ENCODE results near the gene GRPEL1.

The GRPEL1 gene

DNA sequence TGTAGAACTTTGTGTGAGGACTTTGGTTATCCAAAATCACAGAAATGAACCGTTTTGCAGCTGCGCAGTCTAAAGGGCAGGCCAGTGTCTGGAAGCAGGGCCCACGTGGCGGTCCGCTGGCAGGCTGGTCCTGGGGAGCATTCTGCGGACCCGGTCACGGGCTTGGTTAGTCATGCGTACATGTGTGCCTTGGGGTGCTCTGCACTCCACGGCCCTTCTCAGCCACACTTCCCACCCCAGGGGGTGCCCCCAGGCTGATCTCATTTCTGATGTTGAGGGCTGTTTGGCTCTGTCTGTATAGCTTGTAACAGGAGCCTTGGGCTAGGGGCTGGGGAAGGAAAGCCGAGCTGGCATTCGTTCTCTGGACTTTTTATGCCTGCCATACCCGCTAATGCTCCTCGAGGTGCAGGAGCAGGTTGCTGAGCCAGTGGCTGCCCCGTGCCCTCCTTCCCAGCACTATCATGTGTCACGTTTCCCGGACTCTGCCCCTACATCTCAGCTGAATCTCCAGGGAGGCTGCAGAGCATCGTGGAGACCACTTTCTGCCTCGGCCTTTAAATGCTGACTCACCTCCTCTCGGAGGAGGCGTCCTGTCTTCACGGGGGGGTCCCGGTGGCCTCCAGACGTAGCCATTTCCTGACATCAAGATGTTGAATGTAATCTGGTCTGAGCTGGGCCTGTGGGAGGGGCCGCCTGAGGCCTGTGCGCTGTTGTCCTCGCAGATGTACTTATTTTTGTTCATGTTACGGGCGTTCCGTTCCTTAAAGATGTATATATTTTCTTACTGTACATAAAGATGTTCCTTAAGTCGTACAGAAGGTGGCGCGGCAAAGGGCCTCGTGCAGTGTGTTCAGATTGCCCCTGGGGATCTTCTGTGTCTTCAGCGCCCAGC lies 36.1 kb downstream of the GRPEL1 start:
- no peak overlapping the region for H3K9ac ChIP-seq (ENCODE audit: low read depth, low read length)
- H3K9me3 ChIP-seq (ENCODE audit: control insufficient read depth, insufficient read depth, low read length), result no peaks in the 10 kb centered on the region
- no peaks in the 10 kb centered on the region for H3K27me3 ChIP-seq (ENCODE audit: control insufficient read depth, insufficient read depth, low read length)
- H3K27ac ChIP-seq (ENCODE audit: low read depth, low read length), result no peak overlapping the region
- H3K4me1 ChIP-seq (ENCODE audit: control insufficient read depth, insufficient read depth, low read length), result no peaks in the 10 kb centered on the region
- H3K4me3 ChIP-seq (ENCODE audit: low read depth, low read length), result no peak overlapping the region
- H3K36me3 ChIP-seq (ENCODE audit: control insufficient read depth, insufficient read depth, low read length), result peaks cover 49% of the 10 kb centered on the region

DNA sequence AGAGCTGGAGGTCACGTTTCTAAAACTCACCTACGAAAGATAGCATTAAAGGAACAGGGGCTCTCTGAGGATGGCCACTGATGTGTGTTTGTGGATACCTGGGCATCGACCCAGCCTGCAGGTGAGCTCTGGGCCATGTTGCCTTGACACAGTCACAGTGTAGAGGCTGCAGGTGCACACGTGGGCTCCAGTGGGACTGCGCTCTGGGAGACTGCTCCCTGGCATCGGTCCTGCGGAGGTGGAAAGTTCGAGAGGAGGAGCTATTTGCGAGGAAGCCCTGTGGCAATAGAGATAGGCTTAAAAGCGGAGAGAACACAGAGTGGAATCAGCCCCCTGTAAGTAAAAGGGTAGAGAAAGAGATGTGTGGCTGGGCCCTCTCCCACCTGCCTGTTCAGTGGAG lies 37.0 kb downstream of the GRPEL1 start:
- Histone ChIP-seq H3K27me3 (ENCODE audit: control insufficient read depth, insufficient read depth, low read length) (no peaks in the 10 kb centered on the region), H3K27ac (ENCODE audit: low read depth, low read length) (no peak overlapping the region), H3K4me3 (ENCODE audit: low read depth, low read length) (no peak overlapping the region), H3K36me3 (ENCODE audit: control insufficient read depth, insufficient read depth, low read length) (peaks cover 50% of the 10 kb centered on the region), H3K9me3 (ENCODE audit: control insufficient read depth, insufficient read depth, low read length) (no peaks in the 10 kb centered on the region), H3K4me1 (ENCODE audit: control insufficient read depth, insufficient read depth, low read length) (no peaks in the 10 kb centered on the region), H3K9ac (ENCODE audit: low read depth, low read length) (no peak overlapping the region)

DNA sequence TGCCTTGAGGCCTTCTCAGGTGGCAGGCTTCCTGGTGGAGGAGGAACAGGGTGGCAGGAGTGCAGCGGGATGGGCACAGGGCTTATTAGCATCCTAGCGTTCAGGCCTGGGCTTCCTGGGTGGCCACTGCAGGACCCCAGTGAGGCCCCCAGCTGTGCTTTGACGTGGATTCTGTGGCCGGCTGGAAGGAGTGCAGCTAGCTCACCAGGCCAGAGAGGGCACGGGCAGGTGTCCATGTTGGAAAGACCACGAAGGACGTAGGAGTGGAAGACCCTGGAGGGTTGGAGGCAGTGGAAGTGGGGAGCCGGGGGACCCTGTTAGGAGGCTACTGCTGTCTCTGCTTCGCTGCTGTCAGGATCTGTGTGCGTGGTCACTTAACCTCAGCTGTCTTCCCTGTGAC lies 37.9 kb downstream of the GRPEL1 start:
- H3K4me3 ChIP-seq (ENCODE audit: low read depth, low read length), result no peak overlapping the region
- no peaks in the 10 kb centered on the region for H3K4me1 ChIP-seq (ENCODE audit: control insufficient read depth, insufficient read depth, low read length)
- no peak overlapping the region for H3K9ac ChIP-seq (ENCODE audit: low read depth, low read length)
- H3K27ac ChIP-seq (ENCODE audit: low read depth, low read length), result no peak overlapping the region
- no peaks in the 10 kb centered on the region for H3K27me3 ChIP-seq (ENCODE audit: control insufficient read depth, insufficient read depth, low read length)
- peaks cover 59% of the 10 kb centered on the region for H3K36me3 ChIP-seq (ENCODE audit: control insufficient read depth, insufficient read depth, low read length)
- H3K9me3 ChIP-seq (ENCODE audit: control insufficient read depth, insufficient read depth, low read length), result no peaks in the 10 kb centered on the region

DNA sequence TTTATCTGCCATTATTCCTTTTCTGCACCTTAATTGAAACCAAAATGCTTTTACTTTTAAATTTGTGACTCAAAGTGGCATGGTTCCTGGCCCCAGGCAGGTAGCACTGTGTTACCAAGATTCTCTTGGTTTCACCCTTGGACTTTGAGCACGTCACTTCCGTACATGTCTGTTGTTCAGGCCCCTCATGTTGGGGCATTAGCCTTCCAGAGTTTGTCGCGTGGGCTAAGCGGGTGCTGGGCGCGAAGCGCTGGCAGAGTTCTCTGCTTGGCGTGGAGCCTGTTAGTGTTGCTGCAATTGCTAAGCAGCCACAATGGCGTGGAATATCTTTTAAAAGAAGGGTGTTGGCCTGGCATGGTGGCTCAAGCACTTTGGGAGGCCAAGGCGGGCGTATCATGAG lies 38.7 kb downstream of the GRPEL1 start:
- no peaks in the 10 kb centered on the region for H3K27me3 ChIP-seq (ENCODE audit: control insufficient read depth, insufficient read depth, low read length)
- no peak overlapping the region for H3K9ac ChIP-seq (ENCODE audit: low read depth, low read length)
- H3K9me3 ChIP-seq (ENCODE audit: control insufficient read depth, insufficient read depth, low read length), result no peaks in the 10 kb centered on the region
- H3K4me3 ChIP-seq (ENCODE audit: low read depth, low read length), result no peak overlapping the region
- H3K36me3 ChIP-seq (ENCODE audit: control insufficient read depth, insufficient read depth, low read length), result peaks cover 64% of the 10 kb centered on the region
- H3K4me1 ChIP-seq (ENCODE audit: control insufficient read depth, insufficient read depth, low read length), result no peaks in the 10 kb centered on the region
- no peak overlapping the region for H3K27ac ChIP-seq (ENCODE audit: low read depth, low read length)

DNA sequence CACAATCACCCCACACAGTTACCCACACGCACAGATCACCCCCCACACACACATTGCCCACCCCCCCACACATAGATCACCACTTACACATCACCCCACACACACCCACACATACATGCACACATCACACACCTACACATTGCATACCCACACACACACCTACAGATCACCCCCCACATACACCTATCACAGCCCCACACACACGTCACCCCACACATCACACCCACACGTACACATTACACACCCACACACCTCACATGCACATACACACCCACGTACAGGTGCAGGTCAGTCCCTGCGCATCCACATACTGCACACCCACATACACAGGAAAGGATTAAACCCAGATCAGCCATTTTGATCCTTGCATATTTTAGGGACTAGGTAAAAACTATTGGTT lies 40.0 kb downstream of the GRPEL1 start:
- Histone ChIP-seq H3K27ac (ENCODE audit: low read depth, low read length) (no peak overlapping the region), H3K4me3 (ENCODE audit: low read depth, low read length) (no peak overlapping the region), H3K27me3 (ENCODE audit: control insufficient read depth, insufficient read depth, low read length) (no peaks in the 10 kb centered on the region), H3K9me3 (ENCODE audit: control insufficient read depth, insufficient read depth, low read length) (no peaks in the 10 kb centered on the region), H3K4me1 (ENCODE audit: control insufficient read depth, insufficient read depth, low read length) (no peaks in the 10 kb centered on the region), H3K9ac (ENCODE audit: low read depth, low read length) (no peak overlapping the region), H3K36me3 (ENCODE audit: control insufficient read depth, insufficient read depth, low read length) (peaks cover 69% of the 10 kb centered on the region)

DNA sequence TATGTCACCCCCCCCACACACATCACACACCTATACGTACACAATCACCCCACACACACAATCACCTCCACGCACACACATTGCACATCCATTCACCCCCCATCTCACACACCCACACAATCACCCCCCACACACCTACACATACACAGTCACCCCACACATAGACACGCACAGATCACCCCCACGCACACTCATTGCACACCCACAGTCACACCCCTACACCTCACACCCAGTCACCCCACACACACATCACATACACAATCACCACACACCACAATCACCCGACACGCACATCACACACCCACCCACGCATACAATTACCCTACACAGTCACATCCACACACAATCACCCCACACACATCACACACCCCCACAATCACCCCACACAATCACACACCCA lies 40.6 kb downstream of the GRPEL1 start:
- Histone ChIP-seq H3K27ac (ENCODE audit: low read depth, low read length) (no peak overlapping the region), H3K27me3 (ENCODE audit: control insufficient read depth, insufficient read depth, low read length) (no peaks in the 10 kb centered on the region), H3K9me3 (ENCODE audit: control insufficient read depth, insufficient read depth, low read length) (no peaks in the 10 kb centered on the region), H3K36me3 (ENCODE audit: control insufficient read depth, insufficient read depth, low read length) (peaks cover 67% of the 10 kb centered on the region), H3K4me3 (ENCODE audit: low read depth, low read length) (no peak overlapping the region), H3K9ac (ENCODE audit: low read depth, low read length) (no peak overlapping the region), H3K4me1 (ENCODE audit: control insufficient read depth, insufficient read depth, low read length) (no peaks in the 10 kb centered on the region)

DNA sequence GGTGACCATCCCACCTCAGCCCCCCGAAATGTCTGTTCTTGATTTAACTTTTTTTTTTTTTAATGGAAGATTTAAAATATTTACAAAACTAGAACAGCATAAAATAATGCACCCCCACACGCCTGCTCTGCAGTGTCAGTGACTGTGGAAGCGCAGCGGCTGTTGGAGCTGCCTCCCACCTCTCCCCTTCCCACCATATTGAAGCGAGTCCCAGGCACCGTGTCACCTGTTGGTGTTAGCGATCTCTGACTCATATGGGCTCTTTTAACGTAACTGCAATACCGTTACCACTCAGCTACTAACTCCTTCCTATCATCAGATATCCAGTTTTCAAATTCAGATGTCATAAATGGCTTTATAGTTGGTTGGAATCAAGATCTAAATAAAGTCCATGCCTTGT lies 41.8 kb downstream of the GRPEL1 start:
- Histone ChIP-seq H3K9me3 (ENCODE audit: control insufficient read depth, insufficient read depth, low read length) (no peaks in the 10 kb centered on the region), H3K36me3 (ENCODE audit: control insufficient read depth, insufficient read depth, low read length) (peaks cover 60% of the 10 kb centered on the region), H3K4me3 (ENCODE audit: low read depth, low read length) (no peak overlapping the region), H3K4me1 (ENCODE audit: control insufficient read depth, insufficient read depth, low read length) (no peaks in the 10 kb centered on the region), H3K9ac (ENCODE audit: low read depth, low read length) (no peak overlapping the region), H3K27me3 (ENCODE audit: control insufficient read depth, insufficient read depth, low read length) (no peaks in the 10 kb centered on the region), H3K27ac (ENCODE audit: low read depth, low read length) (no peak overlapping the region)

DNA sequence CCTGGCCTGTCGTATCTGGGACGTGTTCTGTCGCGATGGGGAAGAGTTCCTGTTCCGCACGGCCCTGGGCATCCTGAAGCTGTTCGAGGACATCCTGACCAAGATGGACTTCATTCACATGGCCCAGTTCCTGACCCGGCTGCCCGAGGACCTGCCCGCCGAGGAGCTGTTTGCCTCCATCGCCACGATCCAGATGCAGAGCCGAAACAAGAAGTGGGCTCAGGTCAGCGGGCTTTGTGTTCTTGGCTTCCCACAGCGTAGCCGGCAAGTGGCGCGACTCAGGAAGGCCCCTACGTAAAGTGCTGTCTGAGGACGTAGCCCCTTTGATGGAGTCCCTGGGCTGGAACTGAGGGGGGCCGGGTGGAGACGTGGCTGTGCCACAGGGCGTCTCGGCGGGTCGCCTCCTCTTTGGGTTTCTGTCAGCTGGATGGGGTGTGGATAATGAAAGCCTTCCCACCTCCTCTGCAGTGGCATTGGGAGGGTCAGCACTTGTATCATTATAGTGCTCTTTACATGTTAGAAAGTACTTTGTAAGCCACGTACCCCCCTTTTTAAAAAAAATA lies 42.7 kb downstream of the GRPEL1 start:
- Histone ChIP-seq H3K9me3 (ENCODE audit: control insufficient read depth, insufficient read depth, low read length) (no peaks in the 10 kb centered on the region), H3K4me3 (ENCODE audit: low read depth, low read length) (no peak overlapping the region), H3K9ac (ENCODE audit: low read depth, low read length) (no peak overlapping the region), H3K4me1 (ENCODE audit: control insufficient read depth, insufficient read depth, low read length) (no peaks in the 10 kb centered on the region), H3K27ac (ENCODE audit: low read depth, low read length) (no peak overlapping the region), H3K27me3 (ENCODE audit: control insufficient read depth, insufficient read depth, low read length) (no peaks in the 10 kb centered on the region), H3K36me3 (ENCODE audit: control insufficient read depth, insufficient read depth, low read length) (peaks cover 56% of the 10 kb centered on the region)

DNA sequence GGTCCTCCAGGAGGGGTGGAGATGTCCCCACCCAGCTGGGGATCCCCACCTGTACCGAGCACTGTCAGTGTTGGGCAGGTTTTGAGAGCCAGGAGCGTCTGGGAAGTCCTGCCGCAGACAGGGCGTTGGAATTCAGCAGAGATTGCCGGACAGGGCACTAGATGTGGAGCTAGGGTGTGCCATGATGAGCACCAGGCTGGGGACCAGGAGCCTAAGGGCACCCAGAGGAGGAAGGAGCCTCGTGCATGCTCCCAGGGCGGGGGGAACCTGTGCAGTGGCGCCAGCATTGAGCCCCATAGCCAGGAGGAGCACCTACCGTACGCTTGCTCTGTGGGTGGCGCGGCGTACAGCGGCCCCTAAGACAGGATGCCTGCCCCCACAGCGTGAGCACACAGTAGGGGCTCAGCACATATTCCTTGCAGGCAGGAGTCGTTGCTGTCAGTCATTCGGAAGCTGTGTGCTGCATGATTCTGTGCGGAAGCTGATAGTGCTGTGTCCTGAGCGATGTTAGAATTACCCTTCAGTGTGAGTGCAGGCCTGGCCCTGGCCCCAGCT lies 43.5 kb downstream of the GRPEL1 start:
- H3K9me3 ChIP-seq (ENCODE audit: control insufficient read depth, insufficient read depth, low read length), result no peaks in the 10 kb centered on the region
- H3K27me3 ChIP-seq (ENCODE audit: control insufficient read depth, insufficient read depth, low read length), result no peaks in the 10 kb centered on the region
- H3K27ac ChIP-seq (ENCODE audit: low read depth, low read length), result no peak overlapping the region
- H3K4me3 ChIP-seq (ENCODE audit: low read depth, low read length), result no peak overlapping the region
- no peaks in the 10 kb centered on the region for H3K4me1 ChIP-seq (ENCODE audit: control insufficient read depth, insufficient read depth, low read length)
- peaks cover 50% of the 10 kb centered on the region for H3K36me3 ChIP-seq (ENCODE audit: control insufficient read depth, insufficient read depth, low read length)
- H3K9ac ChIP-seq (ENCODE audit: low read depth, low read length), result no peak overlapping the region

DNA sequence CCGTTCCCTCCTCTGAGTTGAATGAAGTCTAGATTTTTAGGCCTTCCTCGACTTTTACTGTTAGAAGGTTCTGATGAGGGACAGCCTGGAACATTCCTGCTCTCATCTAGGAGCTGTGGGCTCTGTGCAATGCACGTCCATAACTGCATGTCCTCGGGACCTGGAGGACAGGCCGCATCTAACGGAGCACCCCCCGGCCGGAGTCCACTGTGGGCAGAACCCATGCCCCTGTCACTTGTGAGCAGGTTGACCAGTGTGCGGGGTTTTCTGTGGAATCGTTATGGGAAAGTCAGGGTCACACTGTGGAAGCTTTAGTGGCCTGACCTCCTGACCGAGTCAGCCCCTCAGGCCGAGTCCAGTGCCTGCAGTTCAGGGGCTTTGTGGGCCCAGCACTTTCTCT lies 44.0 kb downstream of the GRPEL1 start:
- no peak overlapping the region for H3K4me3 ChIP-seq (ENCODE audit: low read depth, low read length)
- H3K9ac ChIP-seq (ENCODE audit: low read depth, low read length), result no peak overlapping the region
- H3K4me1 ChIP-seq (ENCODE audit: control insufficient read depth, insufficient read depth, low read length), result no peaks in the 10 kb centered on the region
- peaks cover 46% of the 10 kb centered on the region for H3K36me3 ChIP-seq (ENCODE audit: control insufficient read depth, insufficient read depth, low read length)
- H3K27ac ChIP-seq (ENCODE audit: low read depth, low read length), result no peak overlapping the region
- H3K27me3 ChIP-seq (ENCODE audit: control insufficient read depth, insufficient read depth, low read length), result no peaks in the 10 kb centered on the region
- no peaks in the 10 kb centered on the region for H3K9me3 ChIP-seq (ENCODE audit: control insufficient read depth, insufficient read depth, low read length)

DNA sequence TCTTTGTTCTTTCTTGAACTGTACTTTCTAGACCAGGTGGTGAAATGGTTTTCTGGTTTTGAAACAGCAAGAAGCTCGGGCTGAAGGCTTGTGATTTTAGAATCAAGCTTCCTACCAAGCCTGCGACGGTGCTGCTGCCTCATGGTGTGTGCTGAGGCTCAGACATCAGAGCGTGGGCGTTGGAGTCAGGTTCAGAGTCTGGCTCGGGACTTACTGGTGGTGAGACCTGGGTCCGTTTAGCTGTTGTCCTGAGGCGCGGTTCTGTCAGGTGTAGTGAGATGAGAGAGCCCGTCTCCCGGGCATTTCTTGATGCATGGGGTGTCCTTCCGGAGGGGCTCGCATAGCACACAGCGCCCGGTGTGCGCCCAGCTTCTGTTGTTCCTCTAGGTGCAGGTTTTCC lies 44.4 kb downstream of the GRPEL1 start:
- Histone ChIP-seq H3K4me1 (ENCODE audit: control insufficient read depth, insufficient read depth, low read length) (no peaks in the 10 kb centered on the region), H3K9ac (ENCODE audit: low read depth, low read length) (no peak overlapping the region), H3K9me3 (ENCODE audit: control insufficient read depth, insufficient read depth, low read length) (no peaks in the 10 kb centered on the region), H3K27ac (ENCODE audit: low read depth, low read length) (no peak overlapping the region), H3K27me3 (ENCODE audit: control insufficient read depth, insufficient read depth, low read length) (no peaks in the 10 kb centered on the region), H3K4me3 (ENCODE audit: low read depth, low read length) (no peak overlapping the region), H3K36me3 (ENCODE audit: control insufficient read depth, insufficient read depth, low read length) (peaks cover 44% of the 10 kb centered on the region)
